OCI-LY3 (cell line): ENCODE data around the gene COA7.

Source experiments
- CTCF ChIP-seq: fragments of 200-600, 300-600 bp; sonication (generic); IDR thresholded peaks from 2 replicates; pipeline ENCODE4 v1.5.1; 2014; ENCODE audit warnings: antibody characterized with exemption, low read length, low read depth
- EZH2phosphoT487 ChIP-seq: fragments of 200-600 bp; shearing (Covaris generic); IDR thresholded peaks from 2 replicates; pipeline ENCODE4 v1.6.1; 2018; ENCODE audit warnings: antibody characterized with exemption, mixed run types, low read depth

GRCh38 chr1:52733368-52733767, 35.2 kb upstream of the COA7 start:
- TF ChIP-seq CTCF (no peak), EZH2phosphoT487 (no peak)
